Glomerular visceral epithelial cell (primary cell): ENCODE measurements around the gene ZNF722.
"Not testable (repeated sequence)": the region's sequence is repeated elsewhere in the genome, so short reads cannot be mapped to it uniquely, and the experiment has no call there.

Experiments used
- DNase-seq: peaks from one replicate; pipeline ENCODE4 v3.0.0-alpha.2; 2016; ENCODE audit errors: extremely low spot score

The ZNF722 gene

DNA sequence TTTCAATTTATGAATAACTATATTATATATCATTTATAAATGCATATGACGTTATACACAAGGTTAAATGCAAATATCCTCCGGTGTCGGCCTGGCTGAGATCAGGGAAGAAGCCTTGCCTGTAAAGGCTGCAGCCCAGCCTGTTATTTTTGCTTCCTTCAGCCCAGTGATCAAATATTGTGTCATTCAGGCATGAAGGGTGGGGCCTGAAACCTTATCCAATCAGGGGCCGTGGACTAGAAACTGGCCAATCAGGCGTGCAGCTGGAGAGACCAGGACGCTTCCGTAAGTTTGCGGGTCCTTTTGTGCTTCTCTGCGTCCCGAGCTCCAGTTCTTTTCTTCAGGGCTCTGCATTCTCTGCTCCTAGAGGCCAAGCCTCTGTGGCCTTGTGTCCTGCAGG lies at the start of gene ZNF722:
Gene ZNF722 (plus strand): TSS at position 301 of the 400 bp plus-strand sequence. CDS start 113 bp downstream, outside the sequence.
- no peak for DNase-seq

DNA sequence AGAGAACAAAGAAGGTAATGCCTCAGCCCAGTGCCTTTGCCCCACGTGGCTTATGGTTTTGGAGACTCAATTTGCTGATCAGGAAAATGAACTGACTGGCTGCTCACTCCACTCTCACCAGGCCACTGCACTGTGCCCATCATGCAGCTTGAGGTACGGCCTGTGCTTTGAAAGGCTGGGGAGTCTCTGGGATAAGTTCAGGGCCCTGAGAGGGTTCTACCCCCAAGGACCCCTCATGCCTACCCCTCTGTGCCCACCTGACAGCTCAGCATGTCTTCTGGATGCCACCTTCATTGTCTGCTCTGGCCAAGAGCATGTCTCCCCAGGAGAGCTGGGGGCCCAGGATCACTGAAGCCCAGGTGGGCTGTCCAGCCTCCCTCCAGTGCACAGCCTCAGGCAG lies 45.5 kb upstream of the ZNF722 start:
- no peak for DNase-seq

DNA sequence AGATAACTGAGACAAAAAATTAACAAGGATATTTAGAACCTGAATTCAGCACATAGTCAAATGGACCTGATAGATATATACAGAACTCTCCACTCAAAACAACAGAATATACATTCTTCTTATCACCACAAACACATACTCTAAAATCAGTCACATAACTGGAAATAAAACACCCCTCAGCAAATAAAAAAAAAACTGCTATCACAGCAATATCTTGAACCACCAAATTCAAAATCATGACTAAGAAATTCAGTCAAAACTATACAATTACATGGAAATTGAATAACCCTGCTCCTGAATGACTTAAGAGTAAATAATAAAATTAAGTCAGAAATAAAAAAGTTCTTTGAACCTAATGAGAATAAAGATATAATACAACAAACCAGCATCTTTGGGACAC lies 30.0 kb upstream of the ZNF722 start:
- DNase-seq = no peak

DNA sequence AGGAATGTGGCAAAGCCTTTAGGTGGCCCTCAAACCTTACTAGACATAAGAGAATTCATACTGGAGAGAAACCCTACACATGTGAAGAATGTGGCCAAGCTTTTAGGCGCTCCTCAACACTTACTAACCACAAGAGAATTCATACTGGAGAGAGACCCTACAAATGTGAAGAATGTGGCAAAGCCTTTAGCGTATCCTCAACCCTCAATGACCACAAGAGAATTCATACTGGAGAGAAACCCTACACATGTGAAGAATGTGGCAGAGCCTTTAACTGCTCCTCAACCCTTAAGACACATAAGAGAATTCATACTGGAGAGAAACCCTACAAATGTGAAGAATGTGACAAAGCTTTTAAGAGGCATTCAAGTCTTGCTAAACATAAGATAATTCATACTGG lies 16.8 kb downstream of the ZNF722 start:
- DNase-seq = not testable (repeated sequence)

DNA sequence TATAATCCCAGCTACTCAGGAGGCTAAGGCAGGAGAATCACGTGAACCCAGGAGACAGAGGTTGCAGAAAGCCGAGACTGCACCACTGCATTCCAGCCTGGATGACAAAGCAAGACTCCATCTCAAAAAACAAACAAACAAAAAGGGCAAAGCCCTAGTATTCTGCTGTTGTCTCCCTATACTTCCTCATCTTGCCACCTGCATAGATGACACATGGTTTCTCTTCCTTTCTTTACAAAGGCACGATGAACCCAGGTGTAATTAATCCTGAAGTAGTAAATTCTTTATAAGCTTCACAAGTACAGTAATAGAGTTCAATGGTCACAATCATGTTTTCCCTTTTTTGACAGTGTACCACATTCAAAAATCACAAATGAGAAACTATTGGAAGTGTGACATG lies 36.7 kb downstream of the ZNF722 start:
- DNase-seq = no peak

DNA sequence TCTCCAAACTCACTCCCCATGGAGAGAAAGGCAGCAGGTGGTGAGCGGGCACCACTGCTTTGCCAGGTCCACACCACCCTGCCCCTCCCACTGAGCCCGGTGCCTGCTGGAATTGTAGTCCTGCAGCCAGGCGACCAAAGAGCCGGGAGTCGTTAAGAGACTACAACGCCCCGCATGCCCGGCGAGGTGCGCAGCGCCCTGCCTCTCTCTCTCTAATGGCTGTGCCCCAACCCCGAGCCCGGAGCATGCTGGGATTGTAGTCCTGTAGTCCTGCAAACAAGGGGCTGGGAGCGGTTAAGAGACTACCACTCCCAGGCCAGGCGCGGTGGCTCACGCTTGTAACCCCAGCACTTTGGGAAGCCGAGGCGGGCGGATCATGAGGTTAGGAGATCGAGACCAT lies 38.4 kb downstream of the ZNF722 start:
- DNase-seq = no peak

DNA sequence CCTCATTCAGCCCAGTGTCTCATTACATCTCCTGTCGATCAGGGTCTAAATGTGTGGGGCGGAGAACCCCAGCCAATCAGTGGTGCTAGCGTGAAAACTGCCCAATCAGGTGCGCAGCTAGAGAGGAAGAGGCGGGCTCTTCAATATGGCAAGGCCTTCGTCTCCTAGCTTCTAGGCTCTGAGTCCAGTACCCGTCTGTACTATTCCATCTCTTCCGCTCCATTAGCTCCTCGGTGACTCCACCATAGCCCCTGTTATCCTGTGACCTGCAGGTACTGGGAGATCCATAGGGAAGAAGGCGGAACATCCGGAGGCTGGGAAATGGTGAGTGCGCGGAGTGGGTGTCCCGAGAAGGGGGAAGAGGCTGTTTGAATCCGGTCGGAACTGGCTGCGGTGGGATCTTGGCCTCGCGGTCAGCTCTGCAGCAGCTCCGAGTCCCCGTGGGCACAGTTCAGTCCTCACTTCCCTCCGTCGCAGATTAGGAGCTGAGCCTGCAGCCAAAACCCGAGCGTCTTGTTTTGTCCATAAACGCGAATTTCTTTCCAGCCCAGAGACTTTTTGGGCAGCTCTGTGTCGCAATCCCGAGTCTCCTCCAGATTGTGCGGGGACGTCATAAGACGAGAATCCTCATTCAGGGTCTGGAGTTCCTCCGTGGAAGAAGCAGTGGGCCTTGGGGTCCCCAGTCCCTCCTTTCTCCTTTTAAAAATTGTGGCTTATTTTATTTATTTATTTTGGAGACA lies 46.8 kb downstream of the ZNF722 start, which contains the start of gene ZNF727:
Gene ZNF727 (plus strand): TSS at position 134 of the 740 bp plus-strand sequence. CDS start 188 bp downstream, at position 322.
- no peak for DNase-seq

DNA sequence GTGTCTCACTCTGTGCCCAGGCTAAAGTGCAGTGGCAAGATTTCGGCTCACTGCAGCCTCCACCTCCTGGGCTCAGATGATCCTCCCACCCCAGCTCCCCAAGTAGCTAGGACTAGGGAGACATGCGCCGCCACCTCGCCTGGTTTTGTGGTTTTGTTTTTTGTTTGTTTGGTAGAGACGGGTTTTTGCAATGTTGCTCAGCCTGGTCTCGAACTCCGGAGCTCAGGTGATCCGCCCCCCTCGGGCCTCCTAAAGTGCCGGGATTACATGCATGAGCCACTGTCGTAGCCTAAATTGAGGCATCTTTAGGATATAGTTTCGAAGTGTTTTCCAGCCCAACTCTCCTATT lies 47.4 kb downstream of the ZNF722 start:
- DNase-seq = no peak
